GM12801 (cell line): ENCODE measurements around the gene NME3.

Experiments used
- TF ChIP-seq, protein P1 (sequence below): IDR thresholded peaks from one replicate; pipeline ENCODE4 v1.5.1; 2011; ENCODE audit warnings: control low read depth; ENCODE audit not compliant: insufficient read length; ENCODE audit errors: extremely low read depth

The NME3 gene

DNA sequence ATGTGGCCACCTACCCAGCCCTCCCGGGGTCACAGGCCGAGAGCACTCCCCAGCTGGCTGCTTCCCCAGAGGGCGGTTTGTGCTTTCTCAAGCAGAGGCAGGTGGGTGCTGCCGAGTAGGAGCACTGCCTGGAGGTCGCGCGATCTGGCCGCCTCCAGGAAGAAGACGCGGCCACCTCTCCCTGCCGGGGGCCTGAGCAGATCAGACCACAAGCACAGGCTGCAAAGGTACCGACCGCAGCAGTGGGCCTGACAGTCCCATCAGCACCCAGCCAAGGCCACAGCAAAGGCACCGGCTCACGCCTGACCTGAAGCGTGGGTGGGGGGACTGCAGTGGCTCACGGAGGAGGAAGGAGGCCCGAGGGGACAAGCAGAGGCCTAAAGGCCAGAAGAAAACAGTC, 37.3 kb upstream of the NME3 start:
- TF ChIP-seq, protein P1, sequence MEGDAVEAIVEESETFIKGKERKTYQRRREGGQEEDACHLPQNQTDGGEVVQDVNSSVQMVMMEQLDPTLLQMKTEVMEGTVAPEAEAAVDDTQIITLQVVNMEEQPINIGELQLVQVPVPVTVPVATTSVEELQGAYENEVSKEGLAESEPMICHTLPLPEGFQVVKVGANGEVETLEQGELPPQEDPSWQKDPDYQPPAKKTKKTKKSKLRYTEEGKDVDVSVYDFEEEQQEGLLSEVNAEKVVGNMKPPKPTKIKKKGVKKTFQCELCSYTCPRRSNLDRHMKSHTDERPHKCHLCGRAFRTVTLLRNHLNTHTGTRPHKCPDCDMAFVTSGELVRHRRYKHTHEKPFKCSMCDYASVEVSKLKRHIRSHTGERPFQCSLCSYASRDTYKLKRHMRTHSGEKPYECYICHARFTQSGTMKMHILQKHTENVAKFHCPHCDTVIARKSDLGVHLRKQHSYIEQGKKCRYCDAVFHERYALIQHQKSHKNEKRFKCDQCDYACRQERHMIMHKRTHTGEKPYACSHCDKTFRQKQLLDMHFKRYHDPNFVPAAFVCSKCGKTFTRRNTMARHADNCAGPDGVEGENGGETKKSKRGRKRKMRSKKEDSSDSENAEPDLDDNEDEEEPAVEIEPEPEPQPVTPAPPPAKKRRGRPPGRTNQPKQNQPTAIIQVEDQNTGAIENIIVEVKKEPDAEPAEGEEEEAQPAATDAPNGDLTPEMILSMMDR = no peak

DNA sequence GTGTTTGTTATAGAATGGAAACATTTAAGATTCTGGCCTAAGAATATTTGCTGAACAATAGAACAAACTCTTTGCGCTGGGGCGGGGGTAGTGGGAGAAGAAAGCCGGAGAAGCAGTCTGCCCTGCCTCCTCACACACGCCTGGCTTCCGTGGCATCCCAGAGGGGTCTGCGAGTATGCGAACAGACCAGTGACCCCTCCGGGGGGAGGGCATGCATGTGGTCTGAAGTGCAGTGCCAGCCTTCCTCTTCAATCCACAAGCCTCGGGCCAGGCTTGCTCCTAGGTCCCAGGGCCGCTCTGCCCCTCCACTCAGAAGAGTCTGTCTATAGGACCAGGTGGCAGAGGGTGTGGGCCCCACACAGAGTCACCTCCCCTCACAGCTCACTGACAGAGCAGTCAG, 36.3 kb upstream of the NME3 start:
- TF ChIP-seq, protein P1 = no peak

DNA sequence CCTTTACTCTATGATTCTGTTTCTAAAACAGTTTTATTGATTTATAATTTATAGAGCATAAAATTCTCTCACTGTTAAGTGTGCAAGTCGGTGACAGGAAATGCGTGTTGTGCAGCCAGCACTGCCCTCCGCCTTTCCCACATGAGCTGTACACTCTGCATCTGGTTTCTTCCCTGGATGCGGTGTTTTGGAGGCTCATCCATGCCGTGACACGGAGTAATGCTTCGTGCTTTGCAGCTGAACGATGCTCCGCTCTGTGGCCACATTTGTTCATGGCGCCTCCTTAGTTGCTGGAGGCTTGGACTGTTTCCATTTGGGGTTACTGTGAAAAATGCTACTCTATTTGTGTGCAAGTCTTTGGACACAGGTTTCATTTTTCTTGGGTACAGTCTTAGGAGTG, 29.4 kb upstream of the NME3 start:
- TF ChIP-seq, protein P1 = no peak

DNA sequence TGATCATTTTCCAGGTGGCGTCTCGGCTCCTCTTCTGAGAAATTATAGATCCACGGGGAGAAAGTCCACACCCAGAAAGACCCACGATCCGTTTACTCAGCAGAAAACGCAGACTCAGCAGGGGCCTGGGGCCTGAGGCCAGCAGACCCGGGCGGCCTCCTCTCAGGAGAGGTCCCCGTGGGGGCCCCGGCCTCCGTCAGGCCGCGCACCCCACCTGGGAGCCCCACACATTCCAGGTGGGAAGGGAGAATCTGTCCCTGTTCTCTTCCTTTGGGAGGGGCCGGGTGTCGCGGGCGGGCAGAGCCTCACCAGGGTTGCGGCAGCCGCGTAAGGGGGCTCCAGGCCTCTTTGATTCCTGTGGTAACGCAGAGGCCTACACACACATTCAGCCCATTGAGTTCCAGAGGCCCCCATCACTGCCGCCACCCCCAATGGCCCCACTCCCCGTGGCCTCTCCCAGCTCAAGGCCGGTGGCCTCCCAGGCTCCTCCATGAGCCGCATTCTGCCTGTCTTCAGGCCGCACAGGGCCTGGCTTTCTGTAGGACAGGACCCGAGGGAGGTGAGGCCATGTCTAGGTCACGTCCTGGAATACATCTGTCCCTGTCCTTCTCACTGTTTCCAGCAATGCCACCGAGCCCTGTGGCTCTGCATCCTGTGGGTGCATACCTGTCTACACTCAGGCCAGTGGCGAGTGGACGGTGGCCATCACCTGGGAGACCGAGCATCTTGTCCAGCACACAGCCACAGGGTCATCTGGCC, 23.7 kb upstream of the NME3 start:
- TF ChIP-seq, protein P1 = no peak

DNA sequence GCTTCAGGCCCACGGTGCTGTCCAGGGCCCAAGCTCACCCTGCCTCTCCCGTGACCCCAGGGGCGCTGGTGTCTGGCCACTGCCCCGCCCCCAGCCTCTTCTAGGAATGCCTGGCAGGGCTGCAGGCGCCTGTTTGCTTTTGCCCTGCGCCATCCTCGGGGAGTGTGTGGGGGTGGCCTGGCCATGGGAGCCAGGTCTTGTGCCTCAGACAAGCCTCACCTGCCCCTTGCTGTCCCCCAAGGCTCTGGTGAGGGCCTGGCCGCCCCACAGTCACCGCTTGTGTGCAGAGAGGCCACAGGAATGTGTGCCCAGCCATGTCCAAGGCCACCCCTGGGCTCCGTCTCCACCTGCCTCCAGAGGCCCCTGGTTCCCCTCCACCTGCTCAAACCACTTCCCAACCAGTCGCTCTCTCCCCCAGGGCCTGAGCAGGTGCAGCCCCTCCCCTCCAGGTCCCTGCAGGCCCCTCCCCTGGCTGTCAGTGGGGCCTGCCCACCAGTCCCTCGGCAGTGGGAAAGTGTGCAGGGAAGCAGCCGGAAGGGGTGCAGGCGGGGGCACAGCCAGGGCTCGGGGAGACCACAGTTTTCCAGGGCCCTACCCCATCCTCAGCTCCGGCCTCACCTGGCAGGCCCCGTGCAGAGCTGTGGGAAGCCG, 23.0 kb upstream of the NME3 start:
- TF ChIP-seq, protein P1 = no peak

DNA sequence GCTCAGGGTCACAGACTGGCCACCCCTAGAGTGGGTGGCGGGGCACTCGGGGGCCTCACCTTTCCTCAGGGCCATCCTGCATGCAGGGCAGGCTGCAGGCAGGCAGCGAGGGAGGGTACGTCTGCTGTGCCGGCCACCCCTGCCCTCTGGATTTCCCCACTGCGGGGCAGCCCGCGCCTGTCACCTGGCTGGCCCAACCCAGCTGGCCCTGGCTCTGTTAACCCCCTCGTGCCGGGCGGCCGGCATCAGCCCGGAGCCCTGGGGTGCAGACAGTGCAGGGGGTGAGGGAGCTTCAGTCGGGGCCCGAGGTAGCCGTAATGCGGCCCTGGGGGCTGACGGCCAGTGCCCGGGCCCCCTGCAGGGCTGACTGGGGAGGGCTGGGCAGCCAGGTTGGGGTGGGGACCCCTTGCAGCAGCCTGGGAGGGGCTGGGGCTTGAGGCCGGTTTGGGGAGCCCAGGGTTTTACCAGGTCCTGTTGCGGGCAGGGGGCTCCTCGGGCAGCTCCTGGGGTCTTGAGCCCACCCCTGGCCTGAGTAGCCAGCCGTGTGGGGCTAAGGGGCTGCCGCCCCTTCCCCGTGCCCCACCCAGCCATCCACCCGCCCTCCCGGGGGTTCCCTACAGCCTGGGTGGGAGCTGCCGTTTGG, 22.4 kb upstream of the NME3 start, which contains the start of gene IGFALS:
Gene IGFALS (minus strand): TSS at position 128 of the 643 bp plus-strand sequence. CDS start 53 bp downstream, at position 75.
- TF ChIP-seq, protein P1 = no peak

DNA sequence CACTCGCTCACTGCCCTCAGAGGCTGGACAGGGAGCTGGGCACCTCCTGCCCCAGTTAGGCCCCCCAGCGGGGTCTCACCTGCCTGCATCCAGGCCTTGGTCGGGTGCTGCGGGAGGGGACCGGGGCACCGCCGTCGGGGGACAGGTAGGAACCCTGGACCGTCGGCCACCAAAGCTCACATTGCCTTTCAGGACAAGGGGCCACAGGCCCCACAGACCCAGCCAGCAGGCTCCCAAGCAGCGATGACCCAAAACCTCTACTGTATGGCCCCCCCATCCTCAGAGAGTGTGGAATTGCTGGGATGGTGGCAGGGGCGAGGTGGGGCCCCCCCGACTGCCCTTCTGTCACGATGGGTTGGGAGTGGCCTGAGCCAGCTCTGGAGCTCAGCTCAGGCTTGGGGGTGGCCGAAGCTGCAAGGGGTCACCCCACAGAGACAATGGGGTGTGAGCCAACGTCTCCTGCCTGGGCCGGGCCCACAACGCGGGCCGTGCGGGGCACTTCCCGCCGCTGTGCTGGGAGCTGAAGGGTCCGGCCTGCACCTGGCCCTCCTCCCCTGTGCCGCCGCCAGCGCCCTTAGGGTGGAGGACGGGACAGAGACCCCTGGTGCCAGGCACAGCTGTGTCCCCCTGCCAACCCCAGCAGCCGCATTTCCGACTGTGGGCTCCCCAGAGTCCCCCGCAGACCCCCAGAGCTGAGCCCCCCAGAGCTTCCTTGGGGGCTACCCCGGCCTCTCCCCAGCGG, 21.7 kb upstream of the NME3 start:
- TF ChIP-seq, protein P1 = no peak
